IMR-90 (cell line): ENCODE results near the gene XPNPEP2. TPM values are rescaled to one million over a fixed set of nuclear protein-coding genes. Genes with fewer than 3 reads are reported as not detected.

ENCODE experiments used
- ATAC-seq: fragments of 200-7000 bp; cut with Tn5 transposase; 2 replicates; pipeline ENCODE4 v1.9.1; 2020; ENCODE audit warnings: low read depth, mild to moderate bottlenecking, moderate library complexity
- BruUV-seq: library from RNA; stranded (reverse); fragments of 400-500 nt; replicated peaks from 2 replicates; lab custom pipeline; 2021; lab: Mats Ljungman, UMichigan
- CTCF ChIA-PET: fragments of 300-600 bp; formaldehyde crosslinking; extraction: SDS; loops from one replicate; lab custom pipeline; 2021; ENCODE audit warnings: antibody characterized with exemption; lab: Yijun Ruan, JAX
- POLR2A ChIA-PET: fragments of 300-600 bp; sonication (Branson Sonifier 250); formaldehyde crosslinking; loops from one replicate; lab custom pipeline; 2022; ENCODE audit warnings: antibody characterized with exemption; ENCODE audit not compliant: unreplicated experiment; lab: Charles Lee
- DNase-seq: peaks from one replicate; pipeline ENCODE4 v3.0.0; 2013
- H2AFZ ChIP-seq: replicated peaks from 2 replicates; pipeline ENCODE3; 2013; ENCODE audit warnings: low read length, mild to moderate bottlenecking; ENCODE audit not compliant: poor library complexity
- H2AK5ac ChIP-seq: 2 replicates; pipeline ENCODE4 v1.6.1; 2013; ENCODE audit warnings: low read depth, low read length, inconsistent platforms
- H2AK9ac ChIP-seq: replicated peaks from 2 replicates; pipeline ENCODE3; 2013; ENCODE audit warnings: mild to moderate bottlenecking, low read depth, low read length, moderate library complexity; ENCODE audit not compliant: poor library complexity
- H2BK120ac ChIP-seq: 2 replicates; pipeline ENCODE4 v1.6.1; 2013; ENCODE audit warnings: low read depth, low read length, inconsistent platforms
- H2BK15ac ChIP-seq: 3 replicates; pipeline ENCODE4 v1.6.1; 2013; ENCODE audit warnings: low read depth, low read length, inconsistent platforms
- H2BK20ac ChIP-seq: 2 replicates; pipeline ENCODE4 v1.6.1; 2013; ENCODE audit warnings: low read depth, mild to moderate bottlenecking, inconsistent platforms, low read length, moderate library complexity
- H2BK5ac ChIP-seq: 2 replicates; pipeline ENCODE4 v1.6.1; 2013; ENCODE audit warnings: mild to moderate bottlenecking, low read depth, low read length, inconsistent platforms; ENCODE audit not compliant: poor library complexity, severe bottlenecking
- H3K14ac ChIP-seq: replicated peaks from 2 replicates; pipeline ENCODE4 v1.6.1; 2013; ENCODE audit warnings: low read depth, low read length, inconsistent platforms
- H3K18ac ChIP-seq: 2 replicates; pipeline ENCODE4 v1.6.1; 2013; ENCODE audit warnings: low read depth, low read length, control low read depth
- H3K23ac ChIP-seq: 2 replicates; pipeline ENCODE4 v1.6.1; 2013; ENCODE audit warnings: low read depth, low read length, inconsistent platforms
- H3K27ac ChIP-seq: 2 replicates; pipeline ENCODE4 v1.5.1; 2013; ENCODE audit warnings: mild to moderate bottlenecking, control low read depth, low read length; ENCODE audit not compliant: insufficient read depth
- H3K27me3 ChIP-seq: 2 replicates; pipeline ENCODE4 v1.6.1; 2013; ENCODE audit warnings: low read length; ENCODE audit not compliant: control insufficient read depth, insufficient read depth
- H3K36me3 ChIP-seq: 2 replicates; pipeline ENCODE4 v1.6.1; 2013; ENCODE audit warnings: low read length, mixed read lengths; ENCODE audit not compliant: control insufficient read depth, insufficient read depth
- H3K4ac ChIP-seq: 2 replicates; pipeline ENCODE4 v1.6.1; 2013; ENCODE audit warnings: low read depth, low read length, inconsistent platforms
- H3K4me1 ChIP-seq: 2 replicates; pipeline ENCODE4 v1.6.1; 2013; ENCODE audit warnings: low read length, mixed read lengths; ENCODE audit not compliant: control insufficient read depth, insufficient read depth
- H3K4me2 ChIP-seq: 2 replicates; pipeline ENCODE4 v1.6.1; 2013; ENCODE audit warnings: low read depth, mild to moderate bottlenecking, control low read depth, low read length, moderate library complexity
- H3K4me3 ChIP-seq: 2 replicates; pipeline ENCODE4 v1.5.1; 2013; ENCODE audit warnings: low read depth, mild to moderate bottlenecking, control low read depth, low read length, moderate library complexity; ENCODE audit not compliant: insufficient read depth
- H3K56ac ChIP-seq: 2 replicates; pipeline ENCODE4 v1.6.1; 2013; ENCODE audit warnings: low read length, inconsistent platforms; ENCODE audit not compliant: insufficient read depth; ENCODE audit errors: extremely low read depth
- H3K79me1 ChIP-seq, 2 experiments: 2 replicates each; pipeline ENCODE4 v1.6.1; 2013; ENCODE audit warnings: low read length in 2 of 2, inconsistent platforms in 1 of 2, low read depth in 1 of 2
- H3K9ac ChIP-seq: 2 replicates; pipeline ENCODE4 v1.6.1; 2013; ENCODE audit warnings: low read depth, low read length, control low read depth
- H3K9me1 ChIP-seq: 2 replicates; pipeline ENCODE4 v1.6.1; 2013; ENCODE audit warnings: low read length, inconsistent platforms; ENCODE audit not compliant: insufficient read depth
- H3K9me3 ChIP-seq: 2 replicates; pipeline ENCODE4 v1.6.1; 2013; ENCODE audit warnings: low read length; ENCODE audit not compliant: control insufficient read depth, insufficient read depth
- H4K20me1 ChIP-seq: 2 replicates; pipeline ENCODE4 v1.6.1; 2013; ENCODE audit warnings: low read length, inconsistent platforms; ENCODE audit not compliant: insufficient read depth
- H4K5ac ChIP-seq: 2 replicates; pipeline ENCODE4 v1.6.1; 2013; ENCODE audit warnings: mild to moderate bottlenecking, low read depth, low read length, control low read depth
- H4K8ac ChIP-seq, 2 experiments: 2 replicates each; pipeline ENCODE4 v1.6.1; 2013; ENCODE audit warnings: low read depth in 2 of 2, low read length in 2 of 2, control low read depth in 1 of 2, inconsistent platforms in 1 of 2
- H4K91ac ChIP-seq: 2 replicates; pipeline ENCODE4 v1.6.1; 2013; ENCODE audit warnings: low read depth, low read length, inconsistent platforms; ENCODE audit not compliant: insufficient read depth
- CTCF ChIP-seq: conservative IDR thresholded peaks from 2 replicates; pipeline ENCODE4 v1.5.1; 2012; ENCODE audit warnings: mild to moderate bottlenecking, low read depth, low read length, improper control_type of control experiment
- FOS ChIP-seq: fragments of 150-350 bp; IDR thresholded peaks from 2 replicates; pipeline ENCODE4 v1.6.1; 2016; ENCODE audit warnings: low read depth, low read length
- dilution Hi-C: fragments of 300-500 bp; cut with HindIII; formaldehyde crosslinking; loops from one replicate; pipeline ENCODE4 v1.14.3; 2018; ENCODE audit warnings: low sequenced_read_pairs; ENCODE audit not compliant: unreplicated experiment
- in situ Hi-C: fragments of 300-500 bp; cut with MboI; formaldehyde crosslinking; loops from 3 replicates; pipeline ENCODE4 v1.14.3; 2019; ENCODE audit warnings: low sequenced_read_pairs, inconsistent platforms, mixed read lengths
- intact Hi-C: fragments of 100-400 bp; cut with micrococcal nuclease; formaldehyde crosslinking; loops from 2 replicates; pipeline ENCODE4 v1.10.0; 2022
- polyA plus RNA-seq, 3 experiments: library from polyadenylated mRNA; depleted of rRNA; stranded (reverse); fragments of >200 nt; gene quantifications; 2 replicates each; pipeline ENCODE4 v1.2.3, GENCODE V29; 2012; ENCODE audit warnings: low replicate concordance in 1 of 3
- total RNA-seq: library from RNA; depleted of rRNA; stranded (reverse); fragments of >200 nt; gene quantifications from 2 replicates; pipeline ENCODE4 v1.2.3, GENCODE V29; 2012

XPNPEP2 gene
- total and polyA plus RNA-seq, 2 of the 4 experiments (the other 2 are of a cell fraction) = under 0.01 to 0.07 TPM

DNA sequence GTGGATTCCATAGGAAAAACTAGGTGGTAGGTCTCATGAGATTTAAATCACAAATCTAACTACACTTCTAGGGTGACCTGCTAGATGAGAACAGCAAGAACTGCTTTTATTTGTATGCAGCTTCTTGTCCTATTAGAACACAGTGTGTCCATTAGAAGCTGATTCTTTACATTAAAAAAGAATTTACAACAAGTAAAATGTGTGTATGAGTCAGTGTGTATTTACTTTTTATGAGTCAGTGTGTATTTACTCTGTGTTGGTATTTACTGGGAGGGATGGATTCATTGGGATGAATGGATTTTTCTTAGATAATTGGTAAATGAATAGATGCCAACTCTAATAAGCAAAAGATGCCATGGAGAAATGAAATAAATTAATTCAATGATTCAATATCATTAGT lies 40.6 kb upstream of the XPNPEP2 start:
- Histone ChIP-seq H4K5ac (no peak overlapping the region), H3K14ac (no peak overlapping the region), H4K91ac (no peak overlapping the region), H2BK5ac (no peak overlapping the region), H4K8ac (no peak overlapping the region), H3K4me3 (no peak overlapping the region), H3K23ac (no peak overlapping the region), H2AK5ac (no peak overlapping the region), H3K4ac (no peak overlapping the region), H3K56ac (no peak overlapping the region), H2AFZ (no peak overlapping the region), H2BK15ac (no peak overlapping the region), H4K20me1 (no peaks in the 10 kb centered on the region), H3K4me1 (no peaks in the 10 kb centered on the region), H3K79me1 (no peaks in the 10 kb centered on the region), H3K4me2 (no peak overlapping the region), H3K36me3 (no peaks in the 10 kb centered on the region), H3K27ac (no peak overlapping the region), H3K9me1 (peaks cover 4% of the 10 kb centered on the region; the same call in 1 of the 2 replicates), H3K27me3 (peaks cover 26% of the 10 kb centered on the region), H2BK120ac (no peak overlapping the region), H2BK20ac (no peak overlapping the region), H3K9ac (no peak overlapping the region), H3K18ac (no peak overlapping the region), H2AK9ac (no peak overlapping the region), H3K9me3 (no peaks in the 10 kb centered on the region)
- dilution Hi-C loops = no loop called here
- in situ Hi-C loops = no loop called here
- peak; percentile 12; the same call in 1 of the 2 replicates for TF ChIP-seq FOS
- no peak for TF ChIP-seq CTCF
- intact Hi-C loops = no loop called here
- CTCF ChIA-PET = no interaction called here
- DNase-seq (no peak), ATAC-seq (peak; percentile 37; the same call in 1 of the 2 replicates)
- no TSS peak for BruUV-seq
- POLR2A ChIA-PET = no interaction called here
